GM12878 (cell line): ENCODE measurements around the gene ZNF48. TPM values are rescaled to one million over a fixed set of nuclear protein-coding genes. Genes with fewer than 3 reads are reported as not detected.

Source experiments
- ASH2L ChIP-seq: fragments of 300-600, 200-600 bp; sonication (generic); IDR thresholded peaks from 2 replicates; pipeline ENCODE4 v1.6.1; 2017; ENCODE audit warnings: low read depth, mild to moderate bottlenecking, borderline replicate concordance
- BHLHE40 ChIP-seq, 2 experiments: fragments of 450-650 bp in 1 of 2; IDR thresholded peaks; 2 replicates each; pipeline ENCODE4 v1.6.1; 2011 to 2017; ENCODE audit warnings: low read depth in 2 of 2, borderline replicate concordance in 1 of 2, improper control_type of control experiment in 1 of 2, low read length in 1 of 2, mild to moderate bottlenecking in 1 of 2
- CREB1 ChIP-seq: IDR thresholded peaks from 2 replicates; pipeline ENCODE4 v1.6.1; 2012; ENCODE audit warnings: low read depth, mild to moderate bottlenecking, inconsistent platforms
- E2F4 ChIP-seq: IDR thresholded peaks from 2 replicates; pipeline ENCODE4 v1.6.1; 2012; ENCODE audit warnings: low read depth, low read length, improper control_type of control experiment
- KLF5 ChIP-seq: fragments of 450-650 bp; IDR thresholded peaks from 2 replicates; pipeline ENCODE4 v1.6.1; 2014; ENCODE audit warnings: mild to moderate bottlenecking; ENCODE audit not compliant: partially characterized antibody
- MAX ChIP-seq: IDR thresholded peaks from 2 replicates; pipeline ENCODE4 v1.6.1; 2012; ENCODE audit warnings: low read depth, low read length, improper control_type of control experiment
- NFIC ChIP-seq: IDR thresholded peaks from 2 replicates; pipeline ENCODE4 v1.6.1; 2012; ENCODE audit warnings: low read depth, mild to moderate bottlenecking, inconsistent platforms, low read length, moderate library complexity
- NFXL1 ChIP-seq: fragments of 450-650 bp; IDR thresholded peaks from 2 replicates; pipeline ENCODE4 v1.6.1; 2017; ENCODE audit warnings: antibody characterized with exemption, mild to moderate bottlenecking, borderline replicate concordance
- POU2F2 ChIP-seq: IDR thresholded peaks from 3 replicates; pipeline ENCODE4 v1.6.1; 2011; ENCODE audit warnings: low read depth, mild to moderate bottlenecking, low read length, borderline replicate concordance
- SUPT20H ChIP-seq: IDR thresholded peaks from 2 replicates; pipeline ENCODE4 v1.6.1; 2011; ENCODE audit warnings: low read depth, mild to moderate bottlenecking, low read length, moderate library complexity, borderline replicate concordance; ENCODE audit not compliant: control insufficient read depth
- TCF12 ChIP-seq: IDR thresholded peaks from 2 replicates; pipeline ENCODE4 v1.6.1; 2011; ENCODE audit warnings: low read depth, mild to moderate bottlenecking, low read length
- ZBED1 ChIP-seq: IDR thresholded peaks from 2 replicates; pipeline ENCODE4 v1.6.1; 2016; ENCODE audit warnings: borderline replicate concordance
- ZNF622 ChIP-seq: fragments of 450-650 bp; IDR thresholded peaks from 2 replicates; pipeline ENCODE4 v1.6.1; 2017; ENCODE audit warnings: mild to moderate bottlenecking, inconsistent platforms
- ZSCAN29 ChIP-seq: fragments of 450-650 bp; IDR thresholded peaks from 2 replicates; pipeline ENCODE4 v1.6.1; 2017; ENCODE audit warnings: mild to moderate bottlenecking, moderate library complexity
- polyA plus RNA-seq, 11 experiments: library from polyadenylated mRNA; depleted of rRNA in 4 of 11; unstranded in 6 of 11; stranded (reverse) in 5 of 11; fragments of >200 nt; fragmentation: Nextera tagmentation in 4 of 11; fragmentation: Illumina TruSeq in 1 of 11; extraction: Ambion mirVana in 4 of 11; extraction: Trizol in 1 of 11; gene quantifications; 1 replicate in 1 of 11; 2 replicates in 10 of 11; pipeline versions ENCODE4 v1.2.1 to v1.2.3, GENCODE V29; 2011 to 2016; ENCODE audit warnings: inconsistent platforms in 2 of 11, missing spikeins in 2 of 11, low read depth in 1 of 11
- total RNA-seq, 4 experiments: library from RNA; depleted of rRNA in 3 of 4; stranded (reverse); fragments of >200 nt in 3 of 4; fragmentation: Illumina TruSeq in 1 of 4; extraction: Trizol in 1 of 4; gene quantifications; 2 replicates each; pipeline versions ENCODE4 v1.2.1 to v1.2.3, GENCODE V29; 2013 to 2021
- TF ChIP-seq, protein P1 (sequence below): IDR thresholded peaks from 2 replicates; pipeline ENCODE4 v1.6.1; 2012; ENCODE audit warnings: improper control_type of control experiment, low read depth, low read length; ENCODE audit not compliant: insufficient replicate concordance
- TF ChIP-seq, protein P2 (sequence below): fragments of 450-650 bp; IDR thresholded peaks from 2 replicates; pipeline ENCODE4 v1.6.1; 2017; ENCODE audit warnings: borderline replicate concordance
- TF ChIP-seq, protein P3 (sequence below): IDR thresholded peaks from 2 replicates; pipeline ENCODE4 v1.6.1; 2011; ENCODE audit warnings: borderline replicate concordance, low read depth, mild to moderate bottlenecking, moderate library complexity, low read length; ENCODE audit not compliant: insufficient read depth, poor library complexity, severe bottlenecking
- TF ChIP-seq, protein P4 (sequence below): IDR thresholded peaks from 2 replicates; pipeline ENCODE4 v1.6.1; 2012; ENCODE audit warnings: low read length, inconsistent platforms

ZNF48 gene
- total and polyA plus RNA-seq, 10 of the 15 experiments (the other 5 are each of a cell fraction or from before 2014, with no cell fraction given) = 0.14 to 12.0 (median 4.2) TPM

DNA sequence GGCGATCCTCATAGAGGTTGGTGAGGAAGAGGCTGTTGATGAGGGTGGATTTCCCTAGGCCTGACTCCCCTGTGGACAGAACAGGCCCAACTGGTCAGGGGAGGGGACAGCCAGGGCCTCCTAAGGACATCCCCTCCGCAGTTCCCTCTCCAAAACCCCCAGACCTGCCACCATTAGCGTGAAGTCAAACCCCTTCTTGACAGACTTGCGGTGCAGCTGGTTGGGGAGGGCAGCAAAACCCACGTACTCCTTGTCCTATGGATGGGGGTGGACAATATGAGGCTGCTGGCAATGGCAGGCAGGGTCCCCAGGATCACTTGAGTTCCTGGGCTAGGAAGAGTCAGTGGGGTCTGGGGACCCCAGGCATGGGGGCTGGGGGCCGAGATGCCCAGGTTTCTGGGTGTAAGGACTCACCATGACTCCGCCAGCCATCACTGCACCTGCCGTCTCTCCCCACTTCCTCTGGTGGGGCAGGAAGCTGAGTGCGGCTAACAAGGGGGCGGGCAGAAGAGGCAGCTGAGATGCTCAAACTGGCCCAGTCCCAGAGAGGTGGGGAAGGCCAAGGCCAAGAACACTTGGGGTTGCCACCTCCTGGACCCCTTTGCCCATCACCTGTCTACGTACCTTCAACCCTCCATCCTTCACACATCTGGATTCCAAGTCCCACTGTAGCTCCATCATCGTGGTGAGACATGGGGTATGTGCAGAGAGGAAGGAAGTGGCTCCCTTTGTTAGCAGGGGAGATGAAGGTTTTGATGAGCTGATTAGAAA is 12.9 kb upstream of the ZNF48 start, which contains the start of gene SEPTIN1 (continued):
- TF ChIP-seq NFIC (no peak), NFXL1 (no peak), SUPT20H (no peak), ZBED1 (no peak; the same call in 1 of the 2 replicates), TCF12 (peak; percentile 89), BHLHE40 (IDR thresholded peaks at IDR 0.05; ENCODE audit: borderline replicate concordance in 1 of 2, low read depth in 2 of 2, low read length in 1 of 2) (peak; percentile 36 to 71; a peak in 2 of 4 replicates), MAX (no peak), CREB1 (0 out of 2 replicates have a peak, but pooled peaks have one; percentile 12), ZSCAN29 (no peak), POU2F2 (0 out of 3 replicates have a peak, but pooled peaks have one; percentile 54), ASH2L (no peak), E2F4 (no peak), ZNF622 (no peak), KLF5 (no peak)
- TF ChIP-seq, protein P1, sequence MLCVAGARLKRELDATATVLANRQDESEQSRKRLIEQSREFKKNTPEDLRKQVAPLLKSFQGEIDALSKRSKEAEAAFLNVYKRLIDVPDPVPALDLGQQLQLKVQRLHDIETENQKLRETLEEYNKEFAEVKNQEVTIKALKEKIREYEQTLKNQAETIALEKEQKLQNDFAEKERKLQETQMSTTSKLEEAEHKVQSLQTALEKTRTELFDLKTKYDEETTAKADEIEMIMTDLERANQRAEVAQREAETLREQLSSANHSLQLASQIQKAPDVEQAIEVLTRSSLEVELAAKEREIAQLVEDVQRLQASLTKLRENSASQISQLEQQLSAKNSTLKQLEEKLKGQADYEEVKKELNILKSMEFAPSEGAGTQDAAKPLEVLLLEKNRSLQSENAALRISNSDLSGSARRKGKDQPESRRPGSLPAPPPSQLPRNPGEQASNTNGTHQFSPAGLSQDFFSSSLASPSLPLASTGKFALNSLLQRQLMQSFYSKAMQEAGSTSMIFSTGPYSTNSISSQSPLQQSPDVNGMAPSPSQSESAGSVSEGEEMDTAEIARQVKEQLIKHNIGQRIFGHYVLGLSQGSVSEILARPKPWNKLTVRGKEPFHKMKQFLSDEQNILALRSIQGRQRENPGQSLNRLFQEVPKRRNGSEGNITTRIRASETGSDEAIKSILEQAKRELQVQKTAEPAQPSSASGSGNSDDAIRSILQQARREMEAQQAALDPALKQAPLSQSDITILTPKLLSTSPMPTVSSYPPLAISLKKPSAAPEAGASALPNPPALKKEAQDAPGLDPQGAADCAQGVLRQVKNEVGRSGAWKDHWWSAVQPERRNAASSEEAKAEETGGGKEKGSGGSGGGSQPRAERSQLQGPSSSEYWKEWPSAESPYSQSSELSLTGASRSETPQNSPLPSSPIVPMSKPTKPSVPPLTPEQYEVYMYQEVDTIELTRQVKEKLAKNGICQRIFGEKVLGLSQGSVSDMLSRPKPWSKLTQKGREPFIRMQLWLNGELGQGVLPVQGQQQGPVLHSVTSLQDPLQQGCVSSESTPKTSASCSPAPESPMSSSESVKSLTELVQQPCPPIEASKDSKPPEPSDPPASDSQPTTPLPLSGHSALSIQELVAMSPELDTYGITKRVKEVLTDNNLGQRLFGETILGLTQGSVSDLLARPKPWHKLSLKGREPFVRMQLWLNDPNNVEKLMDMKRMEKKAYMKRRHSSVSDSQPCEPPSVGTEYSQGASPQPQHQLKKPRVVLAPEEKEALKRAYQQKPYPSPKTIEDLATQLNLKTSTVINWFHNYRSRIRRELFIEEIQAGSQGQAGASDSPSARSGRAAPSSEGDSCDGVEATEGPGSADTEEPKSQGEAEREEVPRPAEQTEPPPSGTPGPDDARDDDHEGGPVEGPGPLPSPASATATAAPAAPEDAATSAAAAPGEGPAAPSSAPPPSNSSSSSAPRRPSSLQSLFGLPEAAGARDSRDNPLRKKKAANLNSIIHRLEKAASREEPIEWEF = no peak
- TF ChIP-seq, protein P2, sequence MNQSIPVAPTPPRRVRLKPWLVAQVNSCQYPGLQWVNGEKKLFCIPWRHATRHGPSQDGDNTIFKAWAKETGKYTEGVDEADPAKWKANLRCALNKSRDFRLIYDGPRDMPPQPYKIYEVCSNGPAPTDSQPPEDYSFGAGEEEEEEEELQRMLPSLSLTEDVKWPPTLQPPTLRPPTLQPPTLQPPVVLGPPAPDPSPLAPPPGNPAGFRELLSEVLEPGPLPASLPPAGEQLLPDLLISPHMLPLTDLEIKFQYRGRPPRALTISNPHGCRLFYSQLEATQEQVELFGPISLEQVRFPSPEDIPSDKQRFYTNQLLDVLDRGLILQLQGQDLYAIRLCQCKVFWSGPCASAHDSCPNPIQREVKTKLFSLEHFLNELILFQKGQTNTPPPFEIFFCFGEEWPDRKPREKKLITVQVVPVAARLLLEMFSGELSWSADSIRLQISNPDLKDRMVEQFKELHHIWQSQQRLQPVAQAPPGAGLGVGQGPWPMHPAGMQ = no peak
- TF ChIP-seq, protein P3, sequence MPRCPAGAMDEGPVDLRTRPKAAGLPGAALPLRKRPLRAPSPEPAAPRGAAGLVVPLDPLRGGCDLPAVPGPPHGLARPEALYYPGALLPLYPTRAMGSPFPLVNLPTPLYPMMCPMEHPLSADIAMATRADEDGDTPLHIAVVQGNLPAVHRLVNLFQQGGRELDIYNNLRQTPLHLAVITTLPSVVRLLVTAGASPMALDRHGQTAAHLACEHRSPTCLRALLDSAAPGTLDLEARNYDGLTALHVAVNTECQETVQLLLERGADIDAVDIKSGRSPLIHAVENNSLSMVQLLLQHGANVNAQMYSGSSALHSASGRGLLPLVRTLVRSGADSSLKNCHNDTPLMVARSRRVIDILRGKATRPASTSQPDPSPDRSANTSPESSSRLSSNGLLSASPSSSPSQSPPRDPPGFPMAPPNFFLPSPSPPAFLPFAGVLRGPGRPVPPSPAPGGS = no peak
- TF ChIP-seq, protein P4, sequence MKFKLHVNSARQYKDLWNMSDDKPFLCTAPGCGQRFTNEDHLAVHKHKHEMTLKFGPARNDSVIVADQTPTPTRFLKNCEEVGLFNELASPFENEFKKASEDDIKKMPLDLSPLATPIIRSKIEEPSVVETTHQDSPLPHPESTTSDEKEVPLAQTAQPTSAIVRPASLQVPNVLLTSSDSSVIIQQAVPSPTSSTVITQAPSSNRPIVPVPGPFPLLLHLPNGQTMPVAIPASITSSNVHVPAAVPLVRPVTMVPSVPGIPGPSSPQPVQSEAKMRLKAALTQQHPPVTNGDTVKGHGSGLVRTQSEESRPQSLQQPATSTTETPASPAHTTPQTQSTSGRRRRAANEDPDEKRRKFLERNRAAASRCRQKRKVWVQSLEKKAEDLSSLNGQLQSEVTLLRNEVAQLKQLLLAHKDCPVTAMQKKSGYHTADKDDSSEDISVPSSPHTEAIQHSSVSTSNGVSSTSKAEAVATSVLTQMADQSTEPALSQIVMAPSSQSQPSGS = no peak
